GM12875 (cell line): Measurements from ENCODE around the gene BBS9.

Experiments
- H3K4me3 ChIP-seq: one replicate; pipeline ENCODE4 v1.5.1; 2011; ENCODE audit warnings: low read depth, low read length, control low read depth
- TF ChIP-seq, protein P1 (sequence below): IDR thresholded peaks from 2 replicates; pipeline ENCODE4 v1.5.1; 2011; ENCODE audit warnings: low read depth, mild to moderate bottlenecking, control low read depth, inconsistent platforms, low read length, moderate library complexity, borderline replicate concordance; ENCODE audit not compliant: insufficient read depth

BBS9 gene

GRCh38 chr7:33183504-33183903 is 54.1 kb downstream of the BBS9 start:
- TF ChIP-seq, protein P1, sequence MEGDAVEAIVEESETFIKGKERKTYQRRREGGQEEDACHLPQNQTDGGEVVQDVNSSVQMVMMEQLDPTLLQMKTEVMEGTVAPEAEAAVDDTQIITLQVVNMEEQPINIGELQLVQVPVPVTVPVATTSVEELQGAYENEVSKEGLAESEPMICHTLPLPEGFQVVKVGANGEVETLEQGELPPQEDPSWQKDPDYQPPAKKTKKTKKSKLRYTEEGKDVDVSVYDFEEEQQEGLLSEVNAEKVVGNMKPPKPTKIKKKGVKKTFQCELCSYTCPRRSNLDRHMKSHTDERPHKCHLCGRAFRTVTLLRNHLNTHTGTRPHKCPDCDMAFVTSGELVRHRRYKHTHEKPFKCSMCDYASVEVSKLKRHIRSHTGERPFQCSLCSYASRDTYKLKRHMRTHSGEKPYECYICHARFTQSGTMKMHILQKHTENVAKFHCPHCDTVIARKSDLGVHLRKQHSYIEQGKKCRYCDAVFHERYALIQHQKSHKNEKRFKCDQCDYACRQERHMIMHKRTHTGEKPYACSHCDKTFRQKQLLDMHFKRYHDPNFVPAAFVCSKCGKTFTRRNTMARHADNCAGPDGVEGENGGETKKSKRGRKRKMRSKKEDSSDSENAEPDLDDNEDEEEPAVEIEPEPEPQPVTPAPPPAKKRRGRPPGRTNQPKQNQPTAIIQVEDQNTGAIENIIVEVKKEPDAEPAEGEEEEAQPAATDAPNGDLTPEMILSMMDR: no peak
- no peak overlapping the region for H3K4me3 ChIP-seq

- H3K4me3 ChIP-seq: no peak overlapping the region
- TF ChIP-seq, protein P1: no peak
Measured at GRCh38 chr7:33184828-33185227, 55.5 kb downstream of the BBS9 start.

GRCh38 chr7:33185786-33186185 is 56.4 kb downstream of the BBS9 start:
- no peak overlapping the region for H3K4me3 ChIP-seq
- TF ChIP-seq, protein P1: peak; percentile 34; the same call in 1 of the 2 replicates

DNA sequence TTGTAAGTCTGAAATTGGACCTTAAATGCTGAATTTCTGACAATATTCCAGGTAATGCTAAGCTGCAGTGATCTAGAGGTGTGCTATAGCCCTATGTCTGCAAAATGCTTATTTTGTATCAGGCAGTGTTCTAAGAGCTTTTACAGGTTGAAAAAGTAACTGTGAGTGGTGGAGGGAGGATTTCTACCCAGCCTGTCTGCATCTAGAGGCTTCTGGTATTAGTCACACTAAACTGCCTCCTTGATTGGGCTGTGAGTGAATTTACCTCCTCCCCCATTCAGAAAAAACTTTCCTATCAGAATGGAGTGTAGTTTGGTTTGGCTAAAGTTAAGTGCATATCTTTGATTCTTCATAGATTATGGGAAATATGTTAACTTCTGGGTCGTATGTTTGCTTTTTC is 56.8 kb downstream of the BBS9 start:
- TF ChIP-seq, protein P1: no peak
- H3K4me3 ChIP-seq: no peak overlapping the region

GRCh38 chr7:33190688-33191304 is 61.4 kb downstream of the BBS9 start:
- TF ChIP-seq, protein P1: no peak
- no peak overlapping the region for H3K4me3 ChIP-seq

DNA sequence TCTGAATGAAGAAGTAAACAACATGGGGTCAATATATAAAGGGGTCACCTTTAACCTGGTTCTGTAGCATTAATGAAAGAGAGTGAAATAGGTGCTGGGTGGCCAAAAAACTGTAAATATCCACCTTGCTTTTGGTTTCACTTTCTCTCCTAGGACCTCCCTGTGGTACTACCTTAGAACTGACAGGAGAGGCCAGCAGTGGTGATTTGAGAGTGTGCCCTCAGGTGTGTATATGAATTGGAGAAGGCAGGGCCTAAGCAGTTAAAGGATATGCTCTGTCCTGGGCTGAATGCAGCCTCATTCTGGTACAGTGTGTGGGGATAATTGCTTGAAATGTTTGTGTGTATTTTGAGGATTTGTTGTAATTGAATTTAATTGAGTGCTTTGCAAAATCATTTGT is 62.0 kb downstream of the BBS9 start:
- H3K4me3 ChIP-seq: no peak overlapping the region
- TF ChIP-seq, protein P1: no peak

GRCh38 chr7:33192695-33193291 is 63.4 kb downstream of the BBS9 start:
- TF ChIP-seq, protein P1: no peak
- H3K4me3 ChIP-seq: no peak overlapping the region
